Testis (tissue), 5 donors: Measurements from ENCODE around the gene ZFYVE21. TPM values are rescaled to one million over a fixed set of nuclear protein-coding genes. Genes with fewer than 3 reads are reported as not detected.

ENCODE experiments used
- DNase-seq: peaks from one replicate; pipeline ENCODE4 v3.0.0-alpha.2; 2019
- H3K27ac ChIP-seq, 2 donors: fragments of 200-600 bp; sonication (generic); one replicate each; pipeline ENCODE4 v1.5.1; 2019
- H3K27me3 ChIP-seq: fragments of 200-600 bp; sonication (generic); one replicate; pipeline ENCODE4 v1.5.1; 2019
- H3K36me3 ChIP-seq: fragments of 200-600 bp; sonication (generic); one replicate; pipeline ENCODE4 v1.5.1; 2017; ENCODE audit warnings: low read depth; ENCODE audit errors: missing control alignments
- H3K4me1 ChIP-seq: fragments of 200-600 bp; sonication (generic); one replicate; pipeline ENCODE4 v1.5.1; 2019
- H3K4me3 ChIP-seq, 2 donors: fragments of 200-600 bp; sonication (generic); one replicate each; pipeline ENCODE4 v1.5.1; 2017 to 2019
- H3K9me3 ChIP-seq: fragments of 200-600 bp; sonication (generic); one replicate; pipeline ENCODE4 v1.5.1; 2017
- CTCF ChIP-seq, 3 experiments: fragments of 450-650 bp in 2 of 3; fragments of 200-600 bp in 1 of 3; sonication (generic) in 1 of 3; IDR thresholded peaks; one replicate each; pipeline ENCODE4 v1.5.1; 2016 to 2019; ENCODE audit warnings: antibody characterized with exemption in 3 of 3, mild to moderate bottlenecking in 2 of 3, moderate library complexity in 1 of 3
- POLR2A ChIP-seq: fragments of 450-650 bp; IDR thresholded peaks from one replicate; pipeline ENCODE4 v1.6.1; 2017; ENCODE audit warnings: antibody characterized with exemption, mild to moderate bottlenecking, moderate library complexity
- WGBS, 2 donors: methylation state at CpG; one replicate each; pipeline ENCODE4 v1.1.5; 2018; 5-methylcytosine and 5-hydroxymethylcytosine counted together
- intact Hi-C: fragments of 100-400 bp; cut with DNase I; formaldehyde crosslinking; loops from one replicate; pipeline ENCODE4 v1.15.1; 2023; ENCODE audit warnings: low total_unique reads
- long read RNA-seq, 2 donors: transcript quantifications; one replicate each; lab custom pipeline, GENCODE V29; 2026
- polyA plus RNA-seq: library from polyadenylated mRNA; stranded (reverse); fragments of 350-450 nt; fragmentation: Illumina TruSeq; extraction: RNeasy Lipid Tissue Mini Kit (QIAGEN cat#74804); gene quantifications from one replicate; pipeline ENCODE4 v1.2.3, GENCODE V29; 2014; ENCODE audit warnings: low read depth, low replicate concordance; ENCODE audit not compliant: insufficient read depth
- total RNA-seq, 2 donors: library from RNA; depleted of rRNA; stranded (reverse); fragments of >200 nt; gene quantifications; one replicate each; pipeline ENCODE4 v1.2.3, GENCODE V29; 2016

The ZFYVE21 gene
- total RNA-seq, result 100 to 1,000 TPM; 194 to 251 TPM
- polyA plus RNA-seq, result 86.4 TPM
- long read RNA-seq, donor 1, transcript ZFYVE21-202 (7 exons, 1,383 nt), result major isoform, 47 of 102 reads
- long read RNA-seq, donor 1, transcript ZFYVE21-201 (8 exons, 1,521 nt), result minor isoform, 6 of 102 reads
- long read RNA-seq, donor 1, partial matches to known transcripts, result 42 of 102 reads
- long read RNA-seq, donor 1, other reads (novel, unspliced or antisense), result 0 of 102 reads
- long read RNA-seq, donor 2, transcript ZFYVE21-202 (7 exons, 1,383 nt), result major isoform, 34 of 60 reads
- long read RNA-seq, donor 2, transcript ZFYVE21-201 (8 exons, 1,521 nt), result minor isoform, 6 of 60 reads
- long read RNA-seq, donor 2, partial matches to known transcripts, result 17 of 60 reads
- long read RNA-seq, donor 2, other reads (novel, unspliced or antisense), result 0 of 60 reads

GRCh38 chr14:103715052-103716000 lies at the start of gene ZFYVE21, which contains the start of gene XRCC3:
Gene ZFYVE21, plus strand, starts transcription at chr14:103715810. Its CDS starts 32 bp downstream, at chr14:103715842.
Gene XRCC3, minus strand, starts transcription at chr14:103715451. Its CDS starts 4,364 bp downstream, at chr14:103711087.
- H3K4me3 ChIP-seq, result peak within 1 kb of the TSS; percentile 77 to 91
- intact Hi-C loops, result no loop called here
- H3K27me3 ChIP-seq, result no peaks in the 10 kb centered on the region
- H3K9me3 ChIP-seq, result no peaks in the 10 kb centered on the region
- H3K36me3 ChIP-seq, result no peaks in the 10 kb centered on the region
- WGBS, 2 donors, result 0% methylated on average over 16 to 82 of the region's 121 CpGs
- DNase-seq, result peak; percentile 100
- H3K27ac ChIP-seq, result peak within 1 kb of the TSS; percentile 72 to 86
- no peak for TF ChIP-seq POLR2A
- TF ChIP-seq CTCF (IDR thresholded peaks at IDR 0.05), result peak in 1 of 3 experiments; percentile 22
- H3K4me1 ChIP-seq, result peaks cover 36% of the 10 kb centered on the region

- WGBS, 2 donors, result 86 to 90% methylated on average over 4 of the region's 4 CpGs
- Histone ChIP-seq H3K36me3 (no peaks in the 10 kb centered on the region), H3K4me3 (no peak overlapping the region), H3K27me3 (no peaks in the 10 kb centered on the region), H3K9me3 (no peaks in the 10 kb centered on the region), H3K27ac (no peak overlapping the region), H3K4me1 (no peaks in the 10 kb centered on the region)
- intact Hi-C loops, result no loop called here
- TF ChIP-seq CTCF (IDR thresholded peaks at IDR 0.05) (no peak), POLR2A (no peak)
- DNase-seq, result no peak
Observed at GRCh38 chr14:103667671-103668070, 47.9 kb upstream of the ZFYVE21 start.

- DNase-seq, result no peak
- 95 to 99% methylated on average over 3 of the region's 3 CpGs for WGBS, 2 donors
Observed at GRCh38 chr14:103668117-103668516, 47.5 kb upstream of the ZFYVE21 start.

GRCh38 chr14:103669370-103669769 lies 46.2 kb upstream of the ZFYVE21 start:
- H3K9me3 ChIP-seq, result no peaks in the 10 kb centered on the region
- H3K36me3 ChIP-seq, result no peaks in the 10 kb centered on the region
- no peak overlapping the region for H3K4me3 ChIP-seq
- no peaks in the 10 kb centered on the region for H3K4me1 ChIP-seq
- intact Hi-C loops, result no loop called here
- TF ChIP-seq POLR2A (no peak), CTCF (IDR thresholded peaks at IDR 0.05) (no peak)
- 96 to 99% methylated on average over 2 of the region's 2 CpGs for WGBS, 2 donors
- no peak overlapping the region for H3K27ac ChIP-seq
- no peak for DNase-seq
- H3K27me3 ChIP-seq, result no peaks in the 10 kb centered on the region

More at GRCh38 chr14:103668117-103668516, 47.5 kb upstream of the ZFYVE21 start:
- no peak for TF ChIP-seq POLR2A
- H3K27me3 ChIP-seq, result no peaks in the 10 kb centered on the region
- no peaks in the 10 kb centered on the region for H3K36me3 ChIP-seq
- no peak overlapping the region for H3K4me3 ChIP-seq
- H3K9me3 ChIP-seq, result no peaks in the 10 kb centered on the region
- H3K27ac ChIP-seq, result no peak overlapping the region
- no peaks in the 10 kb centered on the region for H3K4me1 ChIP-seq
- intact Hi-C loops, result no loop called here

GRCh38 chr14:103671911-103672310 lies 43.7 kb upstream of the ZFYVE21 start:
- H3K36me3 ChIP-seq, result no peaks in the 10 kb centered on the region

More at GRCh38 chr14:103671911-103672310, 43.7 kb upstream of the ZFYVE21 start:
- DNase-seq, result no peak
- Histone ChIP-seq H3K9me3 (no peaks in the 10 kb centered on the region), H3K27ac (no peak overlapping the region), H3K4me3 (no peak overlapping the region), H3K27me3 (no peaks in the 10 kb centered on the region), H3K4me1 (no peaks in the 10 kb centered on the region)
- TF ChIP-seq POLR2A (no peak), CTCF (IDR thresholded peaks at IDR 0.05) (no peak)
- intact Hi-C loops, result no loop called here
- 93 to 94% methylated on average over 4 of the region's 4 CpGs for WGBS, 2 donors
